ENCODE results near the gene EEIG1.

Gene EEIG1

GRCh38 chr9:127958728-127959127 is 22.1 kb downstream of the EEIG1 start:
- no peak for DNase-seq

GRCh38 chr9:127955294-127956015 is 25.3 kb downstream of the EEIG1 start:
- DNase-seq = peak; percentile 82

- no peak for DNase-seq
Measured at GRCh38 chr9:127954831-127955293, 25.9 kb downstream of the EEIG1 start.

GRCh38 chr9:127953768-127954505 is 26.9 kb downstream of the EEIG1 start:
- no peak for DNase-seq

DNA sequence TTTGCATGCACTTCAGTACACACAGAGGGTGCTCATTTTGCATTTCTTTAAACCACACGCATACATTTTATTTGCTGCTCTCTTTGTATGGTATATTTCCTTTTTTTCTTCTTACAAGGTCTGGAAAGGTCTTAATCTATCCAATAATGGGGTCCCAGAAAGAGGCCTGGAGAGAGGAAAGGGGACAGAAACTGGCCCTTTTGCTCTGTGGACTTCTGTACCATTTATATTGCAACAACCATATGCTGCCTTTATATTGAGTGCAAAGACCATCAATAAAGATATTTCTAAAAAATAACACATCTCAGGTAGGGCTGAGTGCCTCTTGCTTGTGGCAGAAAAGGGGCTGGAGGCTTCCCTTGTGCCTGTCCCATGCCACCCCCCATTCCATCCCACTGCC is 27.6 kb downstream of the EEIG1 start:
- no peak for DNase-seq

GRCh38 chr9:127950513-127951289 is 30.1 kb downstream of the EEIG1 start:
- DNase-seq = no peak

DNA sequence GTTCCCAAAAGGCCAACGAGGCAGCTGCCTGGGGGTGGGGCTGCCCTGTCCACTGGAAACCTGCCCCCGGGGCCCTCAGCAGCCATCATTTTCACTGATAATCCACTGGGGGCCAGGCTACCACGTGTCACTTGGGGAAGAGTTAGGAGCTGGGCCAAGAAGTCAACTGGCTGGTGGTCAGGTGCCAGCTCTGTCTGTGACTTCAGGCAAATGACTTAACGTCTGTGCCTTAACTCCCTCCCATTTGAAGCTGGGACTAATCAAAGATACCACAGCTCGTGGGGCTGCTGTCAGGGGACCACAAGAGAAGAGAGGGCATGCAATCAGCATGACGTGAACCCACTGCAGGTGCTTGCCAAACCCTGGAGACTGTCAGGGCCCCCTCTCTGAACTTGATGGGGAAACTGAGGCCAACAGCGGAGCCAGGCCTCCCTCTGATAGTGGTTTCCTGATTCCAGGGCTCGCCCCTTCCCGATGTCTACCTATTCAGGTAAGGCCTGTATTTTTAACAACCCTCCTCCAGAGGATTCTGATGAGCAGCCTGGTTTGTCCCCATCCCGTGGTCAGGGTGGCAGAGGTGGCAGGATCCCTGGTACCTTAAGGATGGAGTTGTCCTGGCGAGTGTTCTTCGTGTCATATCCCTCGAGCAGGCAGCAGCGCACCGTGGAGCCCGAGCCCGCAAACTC is 30.8 kb downstream of the EEIG1 start:
- no peak for DNase-seq

DNA sequence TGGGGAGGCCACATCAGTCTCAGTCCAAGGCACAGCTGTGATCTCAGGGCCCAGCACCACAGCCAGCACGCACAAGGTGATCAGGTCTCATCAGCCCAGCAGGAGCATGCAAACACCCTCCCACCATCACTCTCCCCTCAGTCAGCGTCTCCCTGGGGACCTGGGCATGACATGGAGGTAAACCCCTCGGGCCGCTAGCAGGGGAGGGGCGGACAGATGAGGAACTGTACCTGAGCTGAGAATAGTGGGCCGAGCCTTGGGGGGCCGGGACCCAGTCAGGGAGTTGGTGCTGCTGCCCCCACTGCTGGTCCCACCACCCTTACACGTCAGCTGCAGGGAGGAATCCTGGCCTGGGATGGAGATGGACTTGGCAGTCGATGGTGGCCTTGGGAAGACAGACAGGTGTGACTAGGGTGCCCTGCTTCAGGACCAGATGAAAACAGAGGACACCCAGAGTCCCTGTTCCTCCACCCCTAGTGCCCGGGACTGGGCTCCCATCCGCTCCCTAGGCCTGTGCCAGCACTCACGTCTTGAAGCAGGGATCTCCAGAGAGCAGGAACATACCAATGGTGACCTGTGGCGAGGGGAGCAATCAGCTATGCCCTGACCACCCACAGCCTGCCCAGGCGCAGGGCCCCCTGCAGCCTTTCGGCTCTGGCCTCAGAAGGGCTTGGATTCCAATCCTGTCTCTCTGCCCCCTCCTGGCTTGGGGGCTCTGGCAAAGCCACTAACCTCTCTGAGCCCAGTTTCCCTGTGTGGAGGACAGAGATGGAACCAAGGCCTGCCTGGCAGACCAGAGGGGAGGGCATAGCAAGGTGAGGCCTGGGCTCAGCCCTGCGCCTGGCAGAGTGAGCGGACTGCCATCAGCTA is 32.7 kb downstream of the EEIG1 start:
- no peak for DNase-seq

GRCh38 chr9:127946728-127947127 is 34.1 kb downstream of the EEIG1 start:
- no peak for DNase-seq

GRCh38 chr9:127945942-127946341 is 34.8 kb downstream of the EEIG1 start:
- no peak for DNase-seq

- DNase-seq = no peak
Measured at GRCh38 chr9:127945338-127945737, 35.5 kb downstream of the EEIG1 start.

- DNase-seq = no peak
Measured at GRCh38 chr9:127944586-127945218, 36.1 kb downstream of the EEIG1 start.

DNA sequence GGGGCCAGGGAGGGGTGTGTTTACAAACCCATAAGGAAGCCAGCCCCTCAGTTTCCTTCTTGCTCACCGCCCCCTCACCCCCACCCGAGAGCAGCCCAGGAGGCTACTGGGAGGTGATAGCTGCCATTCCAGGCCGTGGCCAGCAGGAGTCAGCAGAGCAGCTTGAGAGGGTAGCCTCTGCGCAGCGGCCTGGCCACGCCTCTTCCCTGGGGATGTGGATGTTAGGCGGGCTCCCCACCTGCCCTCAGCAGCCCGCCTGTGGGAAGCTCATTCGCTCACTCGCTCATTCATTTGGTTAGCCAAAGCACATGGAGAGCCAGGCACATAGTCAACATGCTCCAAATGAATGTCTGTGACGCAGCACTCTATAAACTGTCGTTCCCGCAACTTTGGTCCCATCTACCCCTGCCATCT is 37.1 kb downstream of the EEIG1 start:
- peak; percentile 77 for DNase-seq

- no peak for DNase-seq
Measured at GRCh38 chr9:127943011-127943662, 37.7 kb downstream of the EEIG1 start.

GRCh38 chr9:127942216-127943010 is 38.4 kb downstream of the EEIG1 start:
- peak; percentile 59 for DNase-seq

GRCh38 chr9:127941961-127942215 is 38.9 kb downstream of the EEIG1 start:
- no peak for DNase-seq

- DNase-seq = no peak
Measured at GRCh38 chr9:127941062-127941960, 39.5 kb downstream of the EEIG1 start.

DNA sequence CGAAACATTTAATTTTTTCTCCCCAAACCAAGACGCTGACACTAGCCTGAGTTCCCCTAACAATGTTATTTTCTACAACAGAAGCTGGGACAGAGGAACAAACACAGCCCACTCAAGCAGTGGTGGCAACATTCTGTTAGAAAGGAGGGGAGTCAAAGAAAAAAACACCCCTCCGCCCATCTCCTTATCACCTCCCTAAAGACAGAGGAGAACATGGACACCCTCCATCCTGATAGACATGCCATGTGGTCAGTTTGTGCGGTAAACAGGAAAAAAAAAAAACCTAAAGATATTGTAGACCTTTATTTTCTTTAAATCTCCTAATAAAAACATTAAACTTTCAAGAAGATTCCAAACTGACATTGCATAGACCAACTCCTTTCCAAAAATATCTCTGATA is 40.2 kb downstream of the EEIG1 start:
- DNase-seq = no peak

GRCh38 chr9:127938298-127938690 is 42.5 kb downstream of the EEIG1 start:
- no peak for DNase-seq
